ENCODE results near the gene KIAA0513.

DNA sequence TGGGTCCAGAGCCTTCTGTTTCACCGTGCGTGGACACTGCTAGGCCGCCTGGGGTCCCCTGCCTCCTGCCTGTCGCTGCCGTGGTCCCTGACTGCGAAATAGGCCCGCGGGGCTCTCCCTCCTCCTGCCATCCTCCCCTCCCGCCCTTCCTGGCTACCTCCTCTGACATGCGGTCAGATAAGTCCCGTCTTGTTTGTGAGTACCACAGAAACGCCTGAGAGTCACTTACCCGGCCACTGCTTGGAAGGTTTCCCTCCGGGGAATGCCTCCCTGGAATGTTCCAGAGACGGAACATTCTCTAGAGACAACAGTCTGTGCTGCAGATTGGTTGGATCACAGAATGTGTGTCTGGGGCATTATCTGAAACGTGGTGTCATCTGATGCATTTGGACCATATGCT, 61.9 kb downstream of the KIAA0513 start:
- no peak for TF ChIP-seq CTCF (conservative IDR thresholded peaks at IDR 0.05; ENCODE audit: low read depth, low read length)
- no peak for TF ChIP-seq EZH2 (IDR thresholded peaks at IDR 0.05; ENCODE audit: borderline replicate concordance, low read depth, low read length, poor library complexity, severe bottlenecking)
